Ishikawa (cell line): ENCODE data around the gene FSHR.

Source experiments
- CEBPB ChIP-seq: IDR thresholded peaks from 2 replicates; pipeline ENCODE4 v1.6.1; 2012
- EP300 ChIP-seq: IDR thresholded peaks from 2 replicates; pipeline ENCODE4 v1.6.1; 2012; ENCODE audit warnings: borderline replicate concordance
- FOXM1 ChIP-seq: IDR thresholded peaks from 2 replicates; pipeline ENCODE4 v1.6.1; 2012; ENCODE audit warnings: low read depth, borderline replicate concordance
- NFIC ChIP-seq: IDR thresholded peaks from 2 replicates; pipeline ENCODE4 v1.6.1; 2012
- RAD21 ChIP-seq: IDR thresholded peaks from 2 replicates; pipeline ENCODE4 v1.6.1; 2012; ENCODE audit warnings: low read depth
- TAF1 ChIP-seq: IDR thresholded peaks from 2 replicates; pipeline ENCODE4 v1.6.1; 2012; ENCODE audit warnings: low read depth, mild to moderate bottlenecking
- TCF12 ChIP-seq: IDR thresholded peaks from 2 replicates; pipeline ENCODE4 v1.6.1; 2012; ENCODE audit warnings: low read depth
- YY1 ChIP-seq: IDR thresholded peaks from 2 replicates; pipeline ENCODE4 v1.6.1; 2012; ENCODE audit warnings: low read depth
- TF ChIP-seq, protein P1 (sequence below): IDR thresholded peaks from 2 replicates; pipeline ENCODE4 v1.6.1; 2012; ENCODE audit warnings: low read depth, mild to moderate bottlenecking
- TF ChIP-seq, protein P2 (sequence below): IDR thresholded peaks from 2 replicates; pipeline ENCODE4 v1.6.1; 2012
- TF ChIP-seq, protein P3 (sequence below): IDR thresholded peaks from 2 replicates; pipeline ENCODE4 v1.6.1; 2012

DNA sequence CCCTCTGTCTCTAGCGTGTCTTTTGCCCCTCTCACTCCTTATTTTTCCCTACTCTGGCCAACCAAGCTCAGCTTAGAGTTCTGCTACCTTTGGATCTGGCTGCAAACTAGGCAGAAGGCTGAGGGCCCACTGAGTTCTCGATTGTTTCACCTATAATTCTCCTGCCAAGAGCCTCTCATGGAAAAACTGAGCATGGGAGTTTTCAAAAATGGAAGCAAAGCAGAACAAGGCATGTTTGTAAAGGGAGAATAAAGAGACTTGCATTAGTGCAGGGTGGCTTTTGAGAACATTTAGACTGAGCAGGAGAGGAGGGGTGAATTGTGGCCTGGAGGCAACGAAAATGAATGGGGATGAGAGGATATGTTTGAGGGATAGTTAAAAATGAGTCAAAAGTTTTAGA is 45.9 kb downstream of the FSHR start:
- no peak for TF ChIP-seq TAF1
- TF ChIP-seq EP300 = no peak
- no peak for TF ChIP-seq CEBPB
- TF ChIP-seq, protein P1, sequence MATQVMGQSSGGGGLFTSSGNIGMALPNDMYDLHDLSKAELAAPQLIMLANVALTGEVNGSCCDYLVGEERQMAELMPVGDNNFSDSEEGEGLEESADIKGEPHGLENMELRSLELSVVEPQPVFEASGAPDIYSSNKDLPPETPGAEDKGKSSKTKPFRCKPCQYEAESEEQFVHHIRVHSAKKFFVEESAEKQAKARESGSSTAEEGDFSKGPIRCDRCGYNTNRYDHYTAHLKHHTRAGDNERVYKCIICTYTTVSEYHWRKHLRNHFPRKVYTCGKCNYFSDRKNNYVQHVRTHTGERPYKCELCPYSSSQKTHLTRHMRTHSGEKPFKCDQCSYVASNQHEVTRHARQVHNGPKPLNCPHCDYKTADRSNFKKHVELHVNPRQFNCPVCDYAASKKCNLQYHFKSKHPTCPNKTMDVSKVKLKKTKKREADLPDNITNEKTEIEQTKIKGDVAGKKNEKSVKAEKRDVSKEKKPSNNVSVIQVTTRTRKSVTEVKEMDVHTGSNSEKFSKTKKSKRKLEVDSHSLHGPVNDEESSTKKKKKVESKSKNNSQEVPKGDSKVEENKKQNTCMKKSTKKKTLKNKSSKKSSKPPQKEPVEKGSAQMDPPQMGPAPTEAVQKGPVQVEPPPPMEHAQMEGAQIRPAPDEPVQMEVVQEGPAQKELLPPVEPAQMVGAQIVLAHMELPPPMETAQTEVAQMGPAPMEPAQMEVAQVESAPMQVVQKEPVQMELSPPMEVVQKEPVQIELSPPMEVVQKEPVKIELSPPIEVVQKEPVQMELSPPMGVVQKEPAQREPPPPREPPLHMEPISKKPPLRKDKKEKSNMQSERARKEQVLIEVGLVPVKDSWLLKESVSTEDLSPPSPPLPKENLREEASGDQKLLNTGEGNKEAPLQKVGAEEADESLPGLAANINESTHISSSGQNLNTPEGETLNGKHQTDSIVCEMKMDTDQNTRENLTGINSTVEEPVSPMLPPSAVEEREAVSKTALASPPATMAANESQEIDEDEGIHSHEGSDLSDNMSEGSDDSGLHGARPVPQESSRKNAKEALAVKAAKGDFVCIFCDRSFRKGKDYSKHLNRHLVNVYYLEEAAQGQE = no peak
- TF ChIP-seq NFIC = no peak
- no peak for TF ChIP-seq TCF12
- TF ChIP-seq FOXM1 = no peak
- TF ChIP-seq RAD21 = no peak
- TF ChIP-seq, protein P2, sequence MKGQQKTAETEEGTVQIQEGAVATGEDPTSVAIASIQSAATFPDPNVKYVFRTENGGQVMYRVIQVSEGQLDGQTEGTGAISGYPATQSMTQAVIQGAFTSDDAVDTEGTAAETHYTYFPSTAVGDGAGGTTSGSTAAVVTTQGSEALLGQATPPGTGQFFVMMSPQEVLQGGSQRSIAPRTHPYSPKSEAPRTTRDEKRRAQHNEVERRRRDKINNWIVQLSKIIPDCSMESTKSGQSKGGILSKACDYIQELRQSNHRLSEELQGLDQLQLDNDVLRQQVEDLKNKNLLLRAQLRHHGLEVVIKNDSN = no peak
- TF ChIP-seq, protein P3, sequence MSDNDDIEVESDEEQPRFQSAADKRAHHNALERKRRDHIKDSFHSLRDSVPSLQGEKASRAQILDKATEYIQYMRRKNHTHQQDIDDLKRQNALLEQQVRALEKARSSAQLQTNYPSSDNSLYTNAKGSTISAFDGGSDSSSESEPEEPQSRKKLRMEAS = no peak
- TF ChIP-seq YY1 = no peak
